Middle frontal gyrus (tissue), 1 donor: Measurements from ENCODE around the gene CDCA7L.
A peak's percentile ranks its signal among the peaks of the same experiment; 100 is the strongest.
"Not testable (repeated sequence)": the region's sequence is repeated elsewhere in the genome, so short reads cannot be mapped to it uniquely, and the experiment has no call there.

Experiments used
- DNase-seq: peaks from one replicate; pipeline ENCODE4 v3.0.0-alpha.2; 2015; ENCODE audit warnings: low spot score; ENCODE audit errors: extremely low spot score

The CDCA7L gene

GRCh38 chr7:21944616-21945453 is 864 bp downstream of the CDCA7L start:
- no peak for DNase-seq

GRCh38 chr7:21943436-21943835 is 2.3 kb downstream of the CDCA7L start:
- no peak for DNase-seq

- DNase-seq: no peak
Observed at GRCh38 chr7:21942955-21943354, 2.7 kb downstream of the CDCA7L start.

GRCh38 chr7:21941611-21942141 is 4.0 kb downstream of the CDCA7L start:
- no peak for DNase-seq

- DNase-seq: no peak
Observed at GRCh38 chr7:21939858-21940372, 5.8 kb downstream of the CDCA7L start.

GRCh38 chr7:21939136-21939857 is 6.4 kb downstream of the CDCA7L start:
- no peak for DNase-seq

GRCh38 chr7:21938463-21938862 is 7.2 kb downstream of the CDCA7L start:
- DNase-seq: no peak

GRCh38 chr7:21934808-21935207 is 10.9 kb downstream of the CDCA7L start:
- no peak for DNase-seq

GRCh38 chr7:21933293-21933692 is 12.4 kb downstream of the CDCA7L start:
- DNase-seq: not testable (repeated sequence)

- no peak for DNase-seq
Observed at GRCh38 chr7:21927693-21928092, 18.0 kb downstream of the CDCA7L start.

- DNase-seq: no peak
Observed at GRCh38 chr7:21926448-21926847, 19.3 kb downstream of the CDCA7L start.

- no peak for DNase-seq
Observed at GRCh38 chr7:21923658-21924057, 22.0 kb downstream of the CDCA7L start.

GRCh38 chr7:21922605-21923004 is 23.1 kb downstream of the CDCA7L start:
- DNase-seq: no peak

GRCh38 chr7:21920936-21921335 is 24.8 kb downstream of the CDCA7L start:
- no peak for DNase-seq

GRCh38 chr7:21918216-21918615 is 27.5 kb downstream of the CDCA7L start:
- DNase-seq: no peak

- no peak for DNase-seq
Observed at GRCh38 chr7:21916629-21917028, 29.1 kb downstream of the CDCA7L start.

- no peak for DNase-seq
Observed at GRCh38 chr7:21916176-21916575, 29.5 kb downstream of the CDCA7L start.

GRCh38 chr7:21915140-21915539 is 30.6 kb downstream of the CDCA7L start:
- DNase-seq: no peak

GRCh38 chr7:21914671-21915070 is 31.0 kb downstream of the CDCA7L start:
- no peak for DNase-seq

GRCh38 chr7:21912931-21913780 is 32.5 kb downstream of the CDCA7L start:
- DNase-seq: no peak

- DNase-seq: peak; percentile 20
Observed at GRCh38 chr7:21912305-21912704, 33.4 kb downstream of the CDCA7L start.
